Measurements from ENCODE around the gene TMEM147.

The TMEM147 gene

GRCh38 chr19:35545855-35546381, 492 bp downstream of the TMEM147 start (continued):
- TF ChIP-seq EGR2 (tag by site-specific recombination; IDR thresholded peaks at IDR 0.05; ENCODE audit: low read depth) (peak; percentile 79), ZNF621 (tag by site-specific recombination; IDR thresholded peaks at IDR 0.05) (no peak), ZNF768 (tag by site-specific recombination; IDR thresholded peaks at IDR 0.05) (no peak; the same call in 1 of the 2 replicates), SETDB1 (IDR thresholded peaks at IDR 0.05; ENCODE audit: insufficient read length, low read length) (no peak), ZNF530 (tag by site-specific recombination; IDR thresholded peaks at IDR 0.05; ENCODE audit: low read depth) (0 out of 2 replicates have a peak, but pooled peaks have one; percentile 9), KLF9 (tag by site-specific recombination; IDR thresholded peaks at IDR 0.05; ENCODE audit: low read depth) (peak; percentile 91), ZBTB26 (tag by site-specific recombination; optimal IDR thresholded peaks at IDR 0.05) (peak; percentile 70), ZNF211 (tag by site-specific recombination; IDR thresholded peaks at IDR 0.05; ENCODE audit: low read depth) (no peak), ZNF843 (tag by site-specific recombination; IDR thresholded peaks at IDR 0.05) (no peak), ZNF548 (tag by site-specific recombination; IDR thresholded peaks at IDR 0.05) (no peak), ZNF335 (tag by site-specific recombination; conservative IDR thresholded peaks at IDR 0.05) (no peak), ZNF114 (tag by site-specific recombination; IDR thresholded peaks at IDR 0.05) (no peak), KLF8 (tag by site-specific recombination; IDR thresholded peaks at IDR 0.05) (0 out of 2 replicates have a peak, but pooled peaks have one; percentile 72), ATF2 (tag by site-specific recombination; IDR thresholded peaks at IDR 0.05; ENCODE audit: low read depth) (no peak), ZNF433 (tag by site-specific recombination; IDR thresholded peaks at IDR 0.05; ENCODE audit: low read depth) (no peak), PRDM1 (tag by site-specific recombination; IDR thresholded peaks at IDR 0.05) (no peak), YY1 (tag by site-specific recombination; IDR thresholded peaks at IDR 0.05) (no peak), ZNF24 (tag by site-specific recombination; IDR thresholded peaks at IDR 0.05) (no peak), REPIN1 (tag by site-specific recombination; IDR thresholded peaks at IDR 0.05; ENCODE audit: low read depth) (0 out of 2 replicates have a peak, but pooled peaks have one; percentile 85), ZSCAN16 (tag by site-specific recombination; IDR thresholded peaks at IDR 0.05) (no peak), GLIS2 (tag by site-specific recombination; IDR thresholded peaks at IDR 0.05) (peak; percentile 10)
- TF ChIP-seq, protein P1, sequence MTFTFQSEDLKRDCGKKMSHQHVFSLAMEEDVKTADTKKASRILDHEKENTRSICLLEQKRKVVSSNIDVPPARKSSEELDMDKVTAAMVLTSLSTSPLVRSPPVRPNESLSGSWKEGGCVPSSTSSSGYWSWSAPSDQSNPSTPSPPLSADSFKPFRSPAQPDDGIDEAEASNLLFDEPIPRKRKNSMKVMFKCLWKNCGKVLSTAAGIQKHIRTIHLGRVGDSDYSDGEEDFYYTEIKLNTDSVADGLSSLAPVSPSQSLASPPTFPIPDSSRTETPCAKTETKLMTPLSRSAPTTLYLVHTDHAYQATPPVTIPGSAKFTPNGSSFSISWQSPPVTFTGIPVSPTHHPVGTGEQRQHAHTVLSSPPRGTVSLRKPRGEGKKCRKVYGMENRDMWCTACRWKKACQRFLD (tag by site-specific recombination; IDR thresholded peaks at IDR 0.05): no peak
- TF ChIP-seq, protein P2, sequence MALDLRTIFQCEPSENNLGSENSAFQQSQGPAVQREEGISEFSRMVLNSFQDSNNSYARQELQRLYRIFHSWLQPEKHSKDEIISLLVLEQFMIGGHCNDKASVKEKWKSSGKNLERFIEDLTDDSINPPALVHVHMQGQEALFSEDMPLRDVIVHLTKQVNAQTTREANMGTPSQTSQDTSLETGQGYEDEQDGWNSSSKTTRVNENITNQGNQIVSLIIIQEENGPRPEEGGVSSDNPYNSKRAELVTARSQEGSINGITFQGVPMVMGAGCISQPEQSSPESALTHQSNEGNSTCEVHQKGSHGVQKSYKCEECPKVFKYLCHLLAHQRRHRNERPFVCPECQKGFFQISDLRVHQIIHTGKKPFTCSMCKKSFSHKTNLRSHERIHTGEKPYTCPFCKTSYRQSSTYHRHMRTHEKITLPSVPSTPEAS (tag by site-specific recombination; IDR thresholded peaks at IDR 0.05): no peak
- TF ChIP-seq, protein P3, sequence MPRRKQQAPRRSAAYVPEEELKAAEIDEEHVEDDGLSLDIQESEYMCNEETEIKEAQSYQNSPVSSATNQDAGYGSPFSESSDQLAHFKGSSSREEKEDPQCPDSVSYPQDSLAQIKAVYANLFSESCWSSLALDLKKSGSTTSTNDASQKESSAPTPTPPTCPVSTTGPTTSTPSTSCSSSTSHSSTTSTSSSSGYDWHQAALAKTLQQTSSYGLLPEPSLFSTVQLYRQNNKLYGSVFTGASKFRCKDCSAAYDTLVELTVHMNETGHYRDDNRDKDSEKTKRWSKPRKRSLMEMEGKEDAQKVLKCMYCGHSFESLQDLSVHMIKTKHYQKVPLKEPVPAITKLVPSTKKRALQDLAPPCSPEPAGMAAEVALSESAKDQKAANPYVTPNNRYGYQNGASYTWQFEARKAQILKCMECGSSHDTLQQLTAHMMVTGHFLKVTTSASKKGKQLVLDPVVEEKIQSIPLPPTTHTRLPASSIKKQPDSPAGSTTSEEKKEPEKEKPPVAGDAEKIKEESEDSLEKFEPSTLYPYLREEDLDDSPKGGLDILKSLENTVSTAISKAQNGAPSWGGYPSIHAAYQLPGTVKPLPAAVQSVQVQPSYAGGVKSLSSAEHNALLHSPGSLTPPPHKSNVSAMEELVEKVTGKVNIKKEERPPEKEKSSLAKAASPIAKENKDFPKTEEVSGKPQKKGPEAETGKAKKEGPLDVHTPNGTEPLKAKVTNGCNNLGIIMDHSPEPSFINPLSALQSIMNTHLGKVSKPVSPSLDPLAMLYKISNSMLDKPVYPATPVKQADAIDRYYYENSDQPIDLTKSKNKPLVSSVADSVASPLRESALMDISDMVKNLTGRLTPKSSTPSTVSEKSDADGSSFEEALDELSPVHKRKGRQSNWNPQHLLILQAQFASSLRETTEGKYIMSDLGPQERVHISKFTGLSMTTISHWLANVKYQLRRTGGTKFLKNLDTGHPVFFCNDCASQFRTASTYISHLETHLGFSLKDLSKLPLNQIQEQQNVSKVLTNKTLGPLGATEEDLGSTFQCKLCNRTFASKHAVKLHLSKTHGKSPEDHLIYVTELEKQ (tag by site-specific recombination; IDR thresholded peaks at IDR 0.05; ENCODE audit: borderline replicate concordance): no peak
- TF ChIP-seq, protein P4, sequence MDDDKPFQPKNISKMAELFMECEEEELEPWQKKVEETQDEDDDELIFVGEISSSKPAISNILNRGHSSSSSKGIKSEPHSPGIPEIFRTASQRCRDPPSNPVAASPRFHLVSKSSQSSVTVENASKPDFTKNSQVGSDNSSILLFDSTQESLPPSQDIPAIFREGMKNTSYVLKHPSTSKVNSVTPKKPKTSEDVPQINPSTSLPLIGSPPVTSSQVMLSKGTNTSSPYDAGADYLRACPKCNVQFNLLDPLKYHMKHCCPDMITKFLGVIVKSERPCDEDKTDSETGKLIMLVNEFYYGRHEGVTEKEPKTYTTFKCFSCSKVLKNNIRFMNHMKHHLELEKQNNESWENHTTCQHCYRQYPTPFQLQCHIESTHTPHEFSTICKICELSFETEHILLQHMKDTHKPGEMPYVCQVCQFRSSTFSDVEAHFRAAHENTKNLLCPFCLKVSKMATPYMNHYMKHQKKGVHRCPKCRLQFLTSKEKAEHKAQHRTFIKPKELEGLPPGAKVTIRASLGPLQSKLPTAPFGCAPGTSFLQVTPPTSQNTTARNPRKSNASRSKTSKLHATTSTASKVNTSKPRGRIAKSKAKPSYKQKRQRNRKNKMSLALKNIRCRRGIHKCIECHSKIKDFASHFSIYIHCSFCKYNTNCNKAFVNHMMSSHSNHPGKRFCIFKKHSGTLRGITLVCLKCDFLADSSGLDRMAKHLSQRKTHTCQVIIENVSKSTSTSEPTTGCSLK (tag by site-specific recombination; IDR thresholded peaks at IDR 0.05): no peak
- TF ChIP-seq, protein P5, sequence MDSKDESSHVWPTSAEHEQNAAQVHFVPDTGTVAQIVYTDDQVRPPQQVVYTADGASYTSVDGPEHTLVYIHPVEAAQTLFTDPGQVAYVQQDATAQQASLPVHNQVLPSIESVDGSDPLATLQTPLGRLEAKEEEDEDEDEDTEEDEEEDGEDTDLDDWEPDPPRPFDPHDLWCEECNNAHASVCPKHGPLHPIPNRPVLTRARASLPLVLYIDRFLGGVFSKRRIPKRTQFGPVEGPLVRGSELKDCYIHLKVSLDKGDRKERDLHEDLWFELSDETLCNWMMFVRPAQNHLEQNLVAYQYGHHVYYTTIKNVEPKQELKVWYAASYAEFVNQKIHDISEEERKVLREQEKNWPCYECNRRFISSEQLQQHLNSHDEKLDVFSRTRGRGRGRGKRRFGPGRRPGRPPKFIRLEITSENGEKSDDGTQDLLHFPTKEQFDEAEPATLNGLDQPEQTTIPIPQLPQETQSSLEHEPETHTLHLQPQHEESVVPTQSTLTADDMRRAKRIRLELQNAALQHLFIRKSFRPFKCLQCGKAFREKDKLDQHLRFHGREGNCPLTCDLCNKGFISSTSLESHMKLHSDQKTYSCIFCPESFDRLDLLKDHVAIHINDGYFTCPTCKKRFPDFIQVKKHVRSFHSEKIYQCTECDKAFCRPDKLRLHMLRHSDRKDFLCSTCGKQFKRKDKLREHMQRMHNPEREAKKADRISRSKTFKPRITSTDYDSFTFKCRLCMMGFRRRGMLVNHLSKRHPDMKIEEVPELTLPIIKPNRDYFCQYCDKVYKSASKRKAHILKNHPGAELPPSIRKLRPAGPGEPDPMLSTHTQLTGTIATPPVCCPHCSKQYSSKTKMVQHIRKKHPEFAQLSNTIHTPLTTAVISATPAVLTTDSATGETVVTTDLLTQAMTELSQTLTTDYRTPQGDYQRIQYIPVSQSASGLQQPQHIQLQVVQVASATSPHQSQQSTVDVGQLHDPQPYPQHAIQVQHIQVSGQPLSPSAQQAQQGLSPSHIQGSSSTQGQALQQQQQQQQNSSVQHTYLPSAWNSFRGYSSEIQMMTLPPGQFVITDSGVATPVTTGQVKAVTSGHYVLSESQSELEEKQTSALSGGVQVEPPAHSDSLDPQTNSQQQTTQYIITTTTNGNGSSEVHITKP (tag by site-specific recombination; IDR thresholded peaks at IDR 0.05): peak; percentile 93

Data from HEK293 (cell line).